Keratinocyte (primary cell): ENCODE measurements around the gene RELB. TPM values are rescaled to one million over a fixed set of nuclear protein-coding genes. Genes with fewer than 3 reads are reported as not detected.

Source experiments
- DNase-seq: peaks from one replicate; pipeline ENCODE4 v3.0.0-alpha.2; 2011; ENCODE audit warnings: low read depth, missing footprints, low spot score
- FAIRE-seq: peaks from 2 replicates; lab custom pipeline; 2011; peaks lifted over from hg19 to GRCh38; lab: Jason Lieb, UNC
- H2AFZ ChIP-seq: 2 replicates; pipeline ENCODE4 v1.6.0; 2012; ENCODE audit warnings: low read length, control low read depth, inconsistent platforms; ENCODE audit not compliant: control insufficient read depth
- H3K27ac ChIP-seq: 2 replicates; pipeline ENCODE4 v1.5.1; 2011; ENCODE audit warnings: low read length; ENCODE audit not compliant: control insufficient read depth, insufficient read depth
- H3K27me3 ChIP-seq: 3 replicates; pipeline ENCODE4 v1.6.0; 2011; ENCODE audit warnings: low read length; ENCODE audit not compliant: control insufficient read depth, insufficient read depth; ENCODE audit errors: extremely low read depth
- H3K36me3 ChIP-seq, 2 experiments: 2 replicates in 1 of 2; 3 replicates in 1 of 2; pipeline ENCODE4 v1.5.1; 2011; ENCODE audit warnings: low read length in 2 of 2, mild to moderate bottlenecking in 1 of 2; ENCODE audit not compliant: control insufficient read depth in 2 of 2, insufficient read depth in 2 of 2; ENCODE audit errors: extremely low read depth in 1 of 2
- H3K4me1 ChIP-seq: 3 replicates; pipeline ENCODE4 v1.5.1; 2011; ENCODE audit warnings: low read length; ENCODE audit not compliant: control insufficient read depth, insufficient read depth; ENCODE audit errors: extremely low read depth
- H3K4me2 ChIP-seq: 3 replicates; pipeline ENCODE4 v1.6.0; 2011; ENCODE audit warnings: low read depth, low read length; ENCODE audit not compliant: control insufficient read depth, insufficient read depth; ENCODE audit errors: extremely low read depth
- H3K4me3 ChIP-seq, 3 experiments: fragments of 200-600 bp in 1 of 3; sonication (generic) in 1 of 3; 2 replicates in 2 of 3; 3 replicates in 1 of 3; pipeline ENCODE4 v1.5.1; 2011 to 2016; ENCODE audit warnings: low read length in 3 of 3, mild to moderate bottlenecking in 3 of 3, control low read depth in 2 of 3, inconsistent platforms in 1 of 3, low read depth in 1 of 3, mixed read lengths in 1 of 3, mixed run types in 1 of 3, moderate library complexity in 1 of 3; ENCODE audit not compliant: control insufficient read depth in 2 of 3, insufficient read depth in 2 of 3; ENCODE audit errors: extremely low read depth in 1 of 3
- H3K79me2 ChIP-seq: 2 replicates; pipeline ENCODE4 v1.6.0; 2012; ENCODE audit warnings: low read length; ENCODE audit not compliant: control insufficient read depth, insufficient read depth
- H3K9ac ChIP-seq: 3 replicates; pipeline ENCODE4 v1.6.0; 2011; ENCODE audit warnings: low read length; ENCODE audit not compliant: control insufficient read depth, insufficient read depth; ENCODE audit errors: extremely low read depth
- H3K9me1 ChIP-seq: 3 replicates; pipeline ENCODE4 v1.6.0; 2011; ENCODE audit warnings: low read length; ENCODE audit not compliant: control insufficient read depth, insufficient read depth; ENCODE audit errors: extremely low read depth
- H3K9me3 ChIP-seq: 2 replicates; pipeline ENCODE4 v1.5.1; 2012; ENCODE audit warnings: low read depth, low read length; ENCODE audit not compliant: control insufficient read depth
- H4K20me1 ChIP-seq: 3 replicates; pipeline ENCODE4 v1.6.0; 2011; ENCODE audit warnings: low read length; ENCODE audit not compliant: control insufficient read depth, insufficient read depth; ENCODE audit errors: extremely low read depth
- EZH2 ChIP-seq: IDR thresholded peaks from one replicate; pipeline ENCODE4 v1.6.1; 2012; ENCODE audit warnings: inconsistent platforms, mild to moderate bottlenecking, low read length, moderate library complexity
- dilution Hi-C: fragments of 300-500 bp; cut with MboI; formaldehyde crosslinking; loops from one replicate; pipeline ENCODE4 v1.7.0; 2020; ENCODE audit warnings: low sequenced_read_pairs; ENCODE audit not compliant: extremely low pct_ligation_motif_present
- polyA plus RNA-seq, 5 experiments: library from polyadenylated mRNA; depleted of rRNA in 3 of 5; stranded (reverse) in 3 of 5; stranded (forward) in 1 of 5; unstranded in 1 of 5; fragments of >200 nt; gene quantifications; 1 replicate in 1 of 5; 2 replicates in 3 of 5; 3 replicates in 1 of 5; pipeline versions ENCODE4 v1.2.1 to v1.2.3, GENCODE V29; 2011 to 2012; ENCODE audit warnings: missing spikeins in 2 of 5, low read depth in 1 of 5, low replicate concordance in 1 of 5
- TF ChIP-seq, protein P1 (sequence below), 3 experiments: IDR thresholded peaks in 1 of 3; conservative IDR thresholded peaks in 1 of 3; optimal IDR thresholded peaks in 1 of 3; 2 replicates in 2 of 3; 3 replicates in 1 of 3; pipeline versions ENCODE3 to v1.5.1; 2011; ENCODE audit warnings: low read length in 3 of 3, mild to moderate bottlenecking in 3 of 3, moderate library complexity in 2 of 3, control low read depth in 1 of 3, inconsistent platforms in 1 of 3; ENCODE audit not compliant: insufficient read depth in 2 of 3; ENCODE audit errors: extremely low read depth in 1 of 3

RELB gene
- polyA plus RNA-seq, 1 donor (not counting 4 experiments of a cell fraction or from before 2014, with no cell fraction given): 3.6 TPM

DNA sequence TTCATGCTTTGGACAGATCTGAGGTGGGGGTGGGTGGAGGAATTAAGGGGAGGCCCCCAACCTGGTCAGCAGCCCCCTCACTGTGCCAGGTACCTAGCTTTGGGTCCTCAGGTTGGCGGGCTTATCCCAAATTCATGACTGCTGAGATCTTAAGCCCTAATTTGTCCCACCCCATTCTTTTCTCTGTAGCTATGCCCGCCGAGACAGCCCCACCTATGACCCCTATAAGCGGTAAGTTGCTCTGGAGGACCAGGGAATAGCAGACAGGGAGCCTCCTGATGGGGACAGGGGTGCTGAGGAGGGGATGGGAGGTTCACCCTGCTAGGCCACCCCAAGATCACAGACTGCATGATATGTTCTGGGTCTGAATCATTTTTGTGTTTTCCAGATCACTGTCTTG, 60.7 kb downstream of the RELB start:
- H3K4me1 ChIP-seq: no peaks in the 10 kb centered on the region
- no peaks in the 10 kb centered on the region for H3K9me3 ChIP-seq
- no peak overlapping the region for H3K9ac ChIP-seq
- FAIRE-seq (no peak), DNase-seq (no peak)
- no peak overlapping the region for H3K27ac ChIP-seq
- H3K79me2 ChIP-seq: peaks cover 2% of the 10 kb centered on the region
- H4K20me1 ChIP-seq: peaks cover 11% of the 10 kb centered on the region
- H3K27me3 ChIP-seq: no peaks in the 10 kb centered on the region
- no peak overlapping the region for H2AFZ ChIP-seq
- no peak overlapping the region for H3K4me2 ChIP-seq
- no peaks in the 10 kb centered on the region for H3K9me1 ChIP-seq
- H3K36me3 ChIP-seq: peaks cover 48 to 49% of the 10 kb centered on the region in 2 experiments
- dilution Hi-C loops: no loop called here
- TF ChIP-seq, protein P1, sequence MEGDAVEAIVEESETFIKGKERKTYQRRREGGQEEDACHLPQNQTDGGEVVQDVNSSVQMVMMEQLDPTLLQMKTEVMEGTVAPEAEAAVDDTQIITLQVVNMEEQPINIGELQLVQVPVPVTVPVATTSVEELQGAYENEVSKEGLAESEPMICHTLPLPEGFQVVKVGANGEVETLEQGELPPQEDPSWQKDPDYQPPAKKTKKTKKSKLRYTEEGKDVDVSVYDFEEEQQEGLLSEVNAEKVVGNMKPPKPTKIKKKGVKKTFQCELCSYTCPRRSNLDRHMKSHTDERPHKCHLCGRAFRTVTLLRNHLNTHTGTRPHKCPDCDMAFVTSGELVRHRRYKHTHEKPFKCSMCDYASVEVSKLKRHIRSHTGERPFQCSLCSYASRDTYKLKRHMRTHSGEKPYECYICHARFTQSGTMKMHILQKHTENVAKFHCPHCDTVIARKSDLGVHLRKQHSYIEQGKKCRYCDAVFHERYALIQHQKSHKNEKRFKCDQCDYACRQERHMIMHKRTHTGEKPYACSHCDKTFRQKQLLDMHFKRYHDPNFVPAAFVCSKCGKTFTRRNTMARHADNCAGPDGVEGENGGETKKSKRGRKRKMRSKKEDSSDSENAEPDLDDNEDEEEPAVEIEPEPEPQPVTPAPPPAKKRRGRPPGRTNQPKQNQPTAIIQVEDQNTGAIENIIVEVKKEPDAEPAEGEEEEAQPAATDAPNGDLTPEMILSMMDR (optimal IDR thresholded peaks at IDR 0.05 in 1 of 3, IDR thresholded peaks at IDR 0.05 in 1 of 3, conservative IDR thresholded peaks at IDR 0.05 in 1 of 3; ENCODE audit: extremely low read depth in 1 of 3, insufficient read depth in 2 of 3, low read length in 3 of 3): no peak
- no peak for TF ChIP-seq EZH2
- no peak overlapping the region for H3K4me3 ChIP-seq

DNA sequence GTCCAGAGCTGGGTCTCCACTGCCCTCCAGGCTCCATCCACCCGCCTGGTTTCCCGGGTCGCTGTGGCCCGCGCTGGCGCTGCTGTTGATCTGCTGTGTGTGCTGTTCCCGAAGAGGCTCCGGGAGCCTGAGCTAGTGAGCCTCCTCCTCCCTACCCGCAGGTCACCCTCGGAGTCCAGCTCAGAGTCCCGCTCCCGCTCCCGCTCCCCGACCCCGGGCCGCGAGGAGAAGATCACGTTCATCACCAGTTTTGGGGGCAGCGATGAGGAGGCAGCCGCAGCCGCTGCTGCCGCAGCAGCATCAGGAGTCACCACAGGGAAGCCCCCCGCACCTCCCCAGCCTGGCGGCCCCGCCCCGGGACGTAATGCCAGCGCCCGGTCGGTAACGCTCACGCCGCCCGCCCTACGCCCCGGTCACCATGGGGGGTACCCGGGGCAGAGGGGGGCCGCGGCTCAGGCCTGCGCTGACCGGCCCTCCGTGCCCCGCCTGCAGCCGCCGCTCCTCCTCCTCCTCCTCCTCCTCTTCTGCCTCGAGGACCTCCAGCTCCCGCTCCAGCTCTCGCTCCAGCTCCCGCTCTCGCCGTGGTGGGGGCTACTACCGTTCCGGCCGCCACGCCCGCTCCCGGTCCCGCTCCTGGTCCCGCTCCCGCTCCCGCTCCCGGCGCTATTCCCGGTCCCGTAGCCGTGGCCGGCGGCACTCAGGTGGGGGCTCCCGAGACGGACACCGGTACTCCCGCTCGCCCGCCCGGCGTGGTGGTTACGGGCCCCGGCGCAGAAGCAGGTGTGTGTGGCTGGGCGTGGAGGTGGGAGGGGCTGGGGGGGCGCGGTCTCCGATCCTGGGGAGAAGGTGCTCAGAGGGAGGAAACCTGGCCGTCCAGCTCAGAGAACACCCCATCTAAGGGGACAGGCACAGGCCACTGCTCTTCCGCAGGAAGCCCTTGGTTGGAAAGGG, 62.9 kb downstream of the RELB start:
- Histone ChIP-seq H3K27me3 (no peaks in the 10 kb centered on the region), H3K36me3 (peaks cover 41 to 46% of the 10 kb centered on the region in 2 experiments), H4K20me1 (peaks cover 11% of the 10 kb centered on the region), H3K4me1 (no peaks in the 10 kb centered on the region), H3K4me2 (no peak overlapping the region), H3K79me2 (peaks cover 2% of the 10 kb centered on the region), H3K27ac (no peak overlapping the region), H3K9me1 (no peaks in the 10 kb centered on the region), H3K9me3 (no peaks in the 10 kb centered on the region), H2AFZ (no peak overlapping the region), H3K4me3 (no peak overlapping the region), H3K9ac (no peak overlapping the region)
- TF ChIP-seq, protein P1 (optimal IDR thresholded peaks at IDR 0.05 in 1 of 3, IDR thresholded peaks at IDR 0.05 in 1 of 3, conservative IDR thresholded peaks at IDR 0.05 in 1 of 3; ENCODE audit: extremely low read depth in 1 of 3, insufficient read depth in 2 of 3, low read length in 3 of 3): no peak
- TF ChIP-seq EZH2: no peak
- dilution Hi-C loops: no loop called here
- DNase-seq (no peak), FAIRE-seq (no peak)
